Suprapubic skin (tissue), 4 donors: ENCODE data around the gene RIMBP2. TPM values are rescaled to one million over a fixed set of nuclear protein-coding genes. Genes with fewer than 3 reads are reported as not detected.
"Not testable (repeated sequence)": the region's sequence is repeated elsewhere in the genome, so short reads cannot be mapped to it uniquely, and the experiment has no call there.

Source experiments
- DNase-seq, 2 donors: peaks; one replicate each; pipeline ENCODE4 v3.0.0-alpha.2; 2019; ENCODE audit warnings: low spot score in 2 of 2
- H3K27ac ChIP-seq: fragments of 200-600 bp; sonication (generic); one replicate; pipeline ENCODE4 v1.5.1; 2019
- H3K27me3 ChIP-seq: fragments of 200-600 bp; sonication (generic); one replicate; pipeline ENCODE4 v1.5.1; 2019
- H3K36me3 ChIP-seq: fragments of 200-600 bp; sonication (generic); one replicate; pipeline ENCODE4 v1.5.1; 2019
- H3K4me1 ChIP-seq: fragments of 200-600 bp; sonication (generic); one replicate; pipeline ENCODE4 v1.5.1; 2019
- H3K4me3 ChIP-seq: fragments of 200-600 bp; sonication (generic); one replicate; pipeline ENCODE4 v1.5.1; 2019; ENCODE audit warnings: mild to moderate bottlenecking
- H3K9me3 ChIP-seq: fragments of 200-600 bp; sonication (generic); one replicate; pipeline ENCODE4 v1.5.1; 2019
- CTCF ChIP-seq, 2 donors: fragments of 200-600 bp in 1 of 2; fragments of 450-650 bp in 1 of 2; sonication (generic) in 1 of 2; IDR thresholded peaks; one replicate each; pipeline ENCODE4 v1.5.1; 2016 to 2019; ENCODE audit warnings: antibody characterized with exemption in 2 of 2, mild to moderate bottlenecking in 1 of 2, moderate library complexity in 1 of 2
- EP300 ChIP-seq: sonication (generic); formaldehyde crosslinking; IDR thresholded peaks from one replicate; pipeline ENCODE4 v1.6.1; 2017; ENCODE audit warnings: antibody characterized with exemption
- POLR2A ChIP-seq, 2 donors: fragments of 450-650 bp; IDR thresholded peaks; one replicate each; pipeline ENCODE4 v1.6.1; 2017; ENCODE audit warnings: antibody characterized with exemption in 2 of 2, mild to moderate bottlenecking in 2 of 2, moderate library complexity in 2 of 2
- POLR2AphosphoS5 ChIP-seq, 3 donors: sonication (generic); formaldehyde crosslinking; IDR thresholded peaks; one replicate each; pipeline ENCODE4 v1.6.1; 2017; ENCODE audit warnings: antibody characterized with exemption in 3 of 3
- WGBS: methylation state at CpG from one replicate; pipeline ENCODE4 v1.1.5; 2018; 5-methylcytosine and 5-hydroxymethylcytosine counted together
- total RNA-seq, 4 donors: library from RNA; depleted of rRNA; stranded (reverse); fragments of >200 nt; gene quantifications; one replicate each; pipeline ENCODE4 v1.1.0, GENCODE V29; 2016

The RIMBP2 gene
- total RNA-seq, 4 donors from 2014 or later, result 2.1 to 21.8 (median 3.0) TPM

GRCh38 chr12:130589540-130590317 is 126.4 kb downstream of the RIMBP2 start:
- 50% methylated on average over 11 of the region's 11 CpGs for WGBS

GRCh38 chr12:130588696-130589539 is 127.2 kb downstream of the RIMBP2 start:
- 60% methylated on average over 11 of the region's 11 CpGs for WGBS
- Histone ChIP-seq H3K27ac (no peak overlapping the region), H3K9me3 (no peaks in the 10 kb centered on the region), H3K36me3 (no peaks in the 10 kb centered on the region), H3K4me1 (no peaks in the 10 kb centered on the region), H3K4me3 (no peak overlapping the region), H3K27me3 (no peaks in the 10 kb centered on the region)
- TF ChIP-seq CTCF (IDR thresholded peaks at IDR 0.05), result no peak
- no peak for TF ChIP-seq EP300
- TF ChIP-seq POLR2AphosphoS5 (IDR thresholded peaks at IDR 0.05), result no peak
- TF ChIP-seq POLR2A (IDR thresholded peaks at IDR 0.05), result no peak
- no peak for DNase-seq

More at GRCh38 chr12:130589540-130590317, 126.4 kb downstream of the RIMBP2 start:
- peak in 1 of 2 donors; percentile 47 for DNase-seq
- no peaks in the 10 kb centered on the region for H3K4me1 ChIP-seq
- H3K4me3 ChIP-seq, result no peak overlapping the region
- no peaks in the 10 kb centered on the region for H3K9me3 ChIP-seq
- TF ChIP-seq EP300 (no peak), POLR2AphosphoS5 (IDR thresholded peaks at IDR 0.05) (no peak), CTCF (IDR thresholded peaks at IDR 0.05) (no peak)
- no peaks in the 10 kb centered on the region for H3K36me3 ChIP-seq
- no peaks in the 10 kb centered on the region for H3K27me3 ChIP-seq
- no peak overlapping the region for H3K27ac ChIP-seq

GRCh38 chr12:130587966-130588365 is 128.1 kb downstream of the RIMBP2 start:
- no peaks in the 10 kb centered on the region for H3K36me3 ChIP-seq
- H3K4me3 ChIP-seq, result no peak overlapping the region
- H3K27me3 ChIP-seq, result no peaks in the 10 kb centered on the region
- DNase-seq, result no peak
- no peaks in the 10 kb centered on the region for H3K4me1 ChIP-seq
- TF ChIP-seq POLR2AphosphoS5 (IDR thresholded peaks at IDR 0.05), result no peak
- TF ChIP-seq EP300, result no peak
- no peak for TF ChIP-seq POLR2A (IDR thresholded peaks at IDR 0.05)
- no peak for TF ChIP-seq CTCF (IDR thresholded peaks at IDR 0.05)
- H3K27ac ChIP-seq, result no peak overlapping the region
- H3K9me3 ChIP-seq, result no peaks in the 10 kb centered on the region
- 96% methylated on average over 4 of the region's 4 CpGs for WGBS

- H3K36me3 ChIP-seq, H3K9me3 ChIP-seq, H3K4me3 ChIP-seq, H3K4me1 ChIP-seq, H3K27me3 ChIP-seq, H3K27ac ChIP-seq, DNase-seq: not testable (repeated sequence)
These were observed 131.6 kb downstream of the RIMBP2 start for GRCh38 chr12:130584475-130584874.

- TF ChIP-seq POLR2AphosphoS5 (IDR thresholded peaks at IDR 0.05) (no peak), CTCF (IDR thresholded peaks at IDR 0.05) (no peak), POLR2A (IDR thresholded peaks at IDR 0.05) (no peak), EP300 (no peak)
- Histone ChIP-seq H3K36me3 (no peaks in the 10 kb centered on the region), H3K4me1 (no peaks in the 10 kb centered on the region), H3K27ac (no peak overlapping the region), H3K4me3 (no peak overlapping the region), H3K9me3 (no peaks in the 10 kb centered on the region), H3K27me3 (no peaks in the 10 kb centered on the region)
- no peak for DNase-seq
- WGBS, result 82% methylated on average over 4 of the region's 4 CpGs
These were observed 132.3 kb downstream of the RIMBP2 start for GRCh38 chr12:130583800-130584199.
